Head of caudate nucleus (tissue), 42 donors: ENCODE measurements around the gene ABCB6.

Experiments used
- DNase-seq, 42 donors: peaks; one replicate each; pipeline versions ENCODE4 v3.0.0 to v3.0.0-alpha.2; 2020 to 2021; ENCODE audit warnings: mixed read lengths in 7 of 42
- intact Hi-C: fragments of 100-400 bp; cut with DNase I; formaldehyde crosslinking; loops from one replicate; pipeline ENCODE4 v1.15.0; 2022

The ABCB6 gene

GRCh38 chr2:219219784-219220532 lies 1.2 kb upstream of the ABCB6 start:
- DNase-seq, result peak in 1 of 42 donors; percentile 6
- intact Hi-C loops, result no loop called here

- intact Hi-C loops, result no loop called here
- peak in 35 of 42 donors; percentile 18 to 79 (median 60) for DNase-seq
Measured at GRCh38 chr2:219218217-219218731, 484 bp downstream of the ABCB6 start.

GRCh38 chr2:219216535-219216915 lies 2.2 kb downstream of the ABCB6 start:
- DNase-seq, result no peak
- intact Hi-C loops, result no loop called here

GRCh38 chr2:219215871-219216534 lies 2.8 kb downstream of the ABCB6 start:
- intact Hi-C loops, result no loop called here
- DNase-seq, result peak in 37 of 42 donors; percentile 10 to 75 (median 48)

- no peak for DNase-seq
- intact Hi-C loops, result no loop called here
Measured at GRCh38 chr2:219214786-219215185, 4.0 kb downstream of the ABCB6 start.

GRCh38 chr2:219214141-219214540 lies 4.6 kb downstream of the ABCB6 start:
- intact Hi-C loops, result no loop called here

GRCh38 chr2:219213486-219214071 lies 5.2 kb downstream of the ABCB6 start:
- no peak for DNase-seq
- intact Hi-C loops, result no loop called here

More at GRCh38 chr2:219214141-219214540, 4.6 kb downstream of the ABCB6 start:
- no peak for DNase-seq

- intact Hi-C loops, result no loop called here
- DNase-seq, result no peak
Measured at GRCh38 chr2:219213026-219213415, 5.7 kb downstream of the ABCB6 start.

GRCh38 chr2:219210886-219211362 lies 7.8 kb downstream of the ABCB6 start:
- intact Hi-C loops, result no loop called here

GRCh38 chr2:219210196-219210885 lies 8.4 kb downstream of the ABCB6 start:
- intact Hi-C loops, result no loop called here
- peak in 2 of 42 donors; percentile 15 to 29 for DNase-seq

More at GRCh38 chr2:219210886-219211362, 7.8 kb downstream of the ABCB6 start:
- DNase-seq, result peak in 2 of 42 donors; percentile 10 to 17

GRCh38 chr2:219209236-219210195 lies 9.2 kb downstream of the ABCB6 start:
- intact Hi-C loops, result loop anchor here (5.0 kb wide), 1 partner anchor 47 kb away; the partner anchor contains the start of gene NHEJ1
- DNase-seq, result peak in 2 of 42 donors; percentile 7 to 32

GRCh38 chr2:219207884-219208740 lies 10.6 kb downstream of the ABCB6 start:
- intact Hi-C loops, result loop anchor here (2.0 to 5.0 kb wide), 3 partner anchors 31 to 71 kb away; partner anchors contain the start of genes CNPPD1, DNAJB2 and NHEJ1
- DNase-seq, result peak in 2 of 42 donors; percentile 20 to 33

- intact Hi-C loops, result loop anchor here (2.0 to 5.0 kb wide), 3 partner anchors 31 to 71 kb away; partner anchors contain the start of genes CNPPD1, DNAJB2 and NHEJ1
- peak in 2 of 42 donors; percentile 37 to 51 for DNase-seq
Measured at GRCh38 chr2:219207134-219207883, 11.4 kb downstream of the ABCB6 start.

- intact Hi-C loops, result loop anchor here (2.0 to 5.0 kb wide), 3 partner anchors 30 to 72 kb away; partner anchors contain the start of genes CNPPD1, DNAJB2 and NHEJ1
- DNase-seq, result peak; percentile 85 to 99 (median 97)
Measured at GRCh38 chr2:219206328-219207133, 12.2 kb downstream of the ABCB6 start, which contains the start of gene ZFAND2B. Gene ZFAND2B (plus strand): TSS chr2:219206782. CDS start chr2:219206988, 206 bp downstream.

GRCh38 chr2:219205981-219206327 lies 12.8 kb downstream of the ABCB6 start:
- DNase-seq, result peak in 1 of 42 donors; percentile 3
- intact Hi-C loops, result loop anchor here (2.0 to 5.0 kb wide), 3 partner anchors 29 to 73 kb away; partner anchors contain the start of genes CNPPD1, DNAJB2 and NHEJ1
